NB4 (cell line): ENCODE measurements around the gene LOC101059915.
"Not testable (repeated sequence)": the region's sequence is repeated elsewhere in the genome, so short reads cannot be mapped to it uniquely, and the experiment has no call there.

Source experiments
- DNase-seq: peaks from one replicate; pipeline ENCODE4 v3.0.0; 2010; ENCODE audit warnings: low read depth
- H3K4me3 ChIP-seq: one replicate; pipeline ENCODE4 v1.5.1; 2011; ENCODE audit warnings: mild to moderate bottlenecking, low read depth, low read length, moderate library complexity
- MYC ChIP-seq: IDR thresholded peaks from 2 replicates; pipeline ENCODE4 v1.6.1; 2011; ENCODE audit warnings: low read depth, low read length
- POLR2A ChIP-seq: IDR thresholded peaks from 2 replicates; pipeline ENCODE4 v1.6.1; 2011; ENCODE audit warnings: mild to moderate bottlenecking; ENCODE audit not compliant: insufficient read length; ENCODE audit errors: extremely low read depth
- TF ChIP-seq, protein P1 (sequence below): IDR thresholded peaks from 2 replicates; pipeline ENCODE4 v1.6.1; 2011; ENCODE audit warnings: low read depth, low read length
- TF ChIP-seq, protein P2 (sequence below): IDR thresholded peaks from one replicate; pipeline ENCODE4 v1.5.1; 2012; ENCODE audit warnings: low read depth, low read length

LOC101059915 gene

DNA sequence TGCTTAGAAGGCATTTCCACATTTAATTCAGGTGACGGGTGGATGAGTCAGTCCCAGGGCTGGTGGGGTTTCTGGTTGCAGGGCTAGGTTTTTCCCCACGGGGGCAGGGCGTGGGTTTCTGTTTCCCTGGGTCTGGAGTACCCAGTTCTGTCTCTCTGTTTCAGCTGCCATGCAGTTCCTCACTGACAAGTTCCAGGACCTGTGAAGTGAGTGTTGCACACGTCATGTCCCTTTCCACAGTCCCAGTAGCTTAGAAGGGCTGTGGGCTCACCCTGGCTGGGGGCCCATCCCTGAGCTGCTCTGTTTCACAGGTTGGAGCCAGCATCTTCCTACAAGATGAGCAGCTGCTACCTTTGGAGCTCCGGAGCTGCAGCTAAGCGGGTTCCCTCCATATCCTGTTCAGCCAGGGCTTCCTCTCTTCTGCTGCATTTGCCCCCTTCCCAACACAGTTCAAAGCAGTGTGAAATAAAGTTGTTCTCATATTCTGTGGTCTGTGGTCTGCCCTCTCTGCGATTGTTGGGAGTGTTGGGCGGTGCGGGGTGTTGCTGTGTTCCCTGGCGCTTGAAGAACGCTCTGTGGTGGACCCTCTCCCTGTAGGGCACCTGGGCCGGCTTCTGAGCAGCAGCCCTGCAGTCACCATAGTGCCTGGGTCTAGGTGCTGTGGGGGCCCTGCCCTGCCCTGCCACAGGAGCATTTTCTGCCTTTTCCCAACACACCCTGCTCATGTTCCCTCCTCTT, 3.9 kb downstream of the LOC101059915 start:
- no peak for DNase-seq
- no peak overlapping the region for H3K4me3 ChIP-seq
- TF ChIP-seq POLR2A (no peak), MYC (no peak)
- TF ChIP-seq, protein P1, sequence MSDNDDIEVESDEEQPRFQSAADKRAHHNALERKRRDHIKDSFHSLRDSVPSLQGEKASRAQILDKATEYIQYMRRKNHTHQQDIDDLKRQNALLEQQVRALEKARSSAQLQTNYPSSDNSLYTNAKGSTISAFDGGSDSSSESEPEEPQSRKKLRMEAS, result no peak
- TF ChIP-seq, protein P2, sequence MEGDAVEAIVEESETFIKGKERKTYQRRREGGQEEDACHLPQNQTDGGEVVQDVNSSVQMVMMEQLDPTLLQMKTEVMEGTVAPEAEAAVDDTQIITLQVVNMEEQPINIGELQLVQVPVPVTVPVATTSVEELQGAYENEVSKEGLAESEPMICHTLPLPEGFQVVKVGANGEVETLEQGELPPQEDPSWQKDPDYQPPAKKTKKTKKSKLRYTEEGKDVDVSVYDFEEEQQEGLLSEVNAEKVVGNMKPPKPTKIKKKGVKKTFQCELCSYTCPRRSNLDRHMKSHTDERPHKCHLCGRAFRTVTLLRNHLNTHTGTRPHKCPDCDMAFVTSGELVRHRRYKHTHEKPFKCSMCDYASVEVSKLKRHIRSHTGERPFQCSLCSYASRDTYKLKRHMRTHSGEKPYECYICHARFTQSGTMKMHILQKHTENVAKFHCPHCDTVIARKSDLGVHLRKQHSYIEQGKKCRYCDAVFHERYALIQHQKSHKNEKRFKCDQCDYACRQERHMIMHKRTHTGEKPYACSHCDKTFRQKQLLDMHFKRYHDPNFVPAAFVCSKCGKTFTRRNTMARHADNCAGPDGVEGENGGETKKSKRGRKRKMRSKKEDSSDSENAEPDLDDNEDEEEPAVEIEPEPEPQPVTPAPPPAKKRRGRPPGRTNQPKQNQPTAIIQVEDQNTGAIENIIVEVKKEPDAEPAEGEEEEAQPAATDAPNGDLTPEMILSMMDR, result no peak

DNA sequence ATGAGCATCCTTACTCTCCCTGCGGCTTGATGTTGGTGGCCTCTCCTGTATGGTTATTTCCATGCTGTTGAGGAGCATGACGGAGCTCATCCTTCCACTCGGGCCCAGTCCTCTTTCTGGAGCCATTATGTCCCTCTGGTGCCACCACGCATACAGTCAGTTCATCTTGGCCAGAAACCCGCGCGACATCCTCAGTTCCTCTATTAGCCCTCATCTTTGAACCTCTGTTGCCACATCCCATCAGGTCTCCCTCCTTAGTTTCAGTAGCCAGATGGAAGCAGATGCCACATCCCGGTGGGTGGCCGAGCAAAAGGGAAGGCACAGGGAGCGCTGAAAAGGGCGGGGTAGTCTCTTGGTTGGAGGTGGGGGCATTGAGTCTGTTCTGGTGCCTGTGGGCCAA, 4.6 kb downstream of the LOC101059915 start:
- H3K4me3 ChIP-seq, result no peak overlapping the region
- TF ChIP-seq MYC, result no peak
- TF ChIP-seq, protein P2, result no peak
- TF ChIP-seq, protein P1, result no peak
- no peak for TF ChIP-seq POLR2A
- no peak for DNase-seq

DNA sequence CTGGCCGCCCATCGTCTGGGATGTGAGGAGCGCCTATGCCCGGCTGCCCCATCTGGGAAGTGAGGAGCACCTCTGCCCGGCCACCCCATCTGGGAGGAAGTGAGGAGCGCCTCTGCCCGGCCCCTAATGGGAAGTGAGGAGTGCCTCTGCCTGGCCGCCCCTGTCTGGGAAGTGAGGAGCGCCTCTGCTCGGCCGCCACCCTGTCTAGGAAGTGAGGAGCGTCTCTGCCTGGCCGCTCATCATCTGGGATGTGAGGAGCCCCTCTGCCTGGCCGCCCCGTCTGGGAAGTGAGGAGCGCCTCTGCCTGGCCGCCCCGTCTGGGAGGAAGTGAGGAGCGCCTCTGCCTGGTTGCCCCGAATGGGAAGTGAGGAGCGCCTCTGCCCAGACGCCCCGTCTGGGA, 8.3 kb downstream of the LOC101059915 start:
- not testable (repeated sequence) for H3K4me3 ChIP-seq, DNase-seq

DNA sequence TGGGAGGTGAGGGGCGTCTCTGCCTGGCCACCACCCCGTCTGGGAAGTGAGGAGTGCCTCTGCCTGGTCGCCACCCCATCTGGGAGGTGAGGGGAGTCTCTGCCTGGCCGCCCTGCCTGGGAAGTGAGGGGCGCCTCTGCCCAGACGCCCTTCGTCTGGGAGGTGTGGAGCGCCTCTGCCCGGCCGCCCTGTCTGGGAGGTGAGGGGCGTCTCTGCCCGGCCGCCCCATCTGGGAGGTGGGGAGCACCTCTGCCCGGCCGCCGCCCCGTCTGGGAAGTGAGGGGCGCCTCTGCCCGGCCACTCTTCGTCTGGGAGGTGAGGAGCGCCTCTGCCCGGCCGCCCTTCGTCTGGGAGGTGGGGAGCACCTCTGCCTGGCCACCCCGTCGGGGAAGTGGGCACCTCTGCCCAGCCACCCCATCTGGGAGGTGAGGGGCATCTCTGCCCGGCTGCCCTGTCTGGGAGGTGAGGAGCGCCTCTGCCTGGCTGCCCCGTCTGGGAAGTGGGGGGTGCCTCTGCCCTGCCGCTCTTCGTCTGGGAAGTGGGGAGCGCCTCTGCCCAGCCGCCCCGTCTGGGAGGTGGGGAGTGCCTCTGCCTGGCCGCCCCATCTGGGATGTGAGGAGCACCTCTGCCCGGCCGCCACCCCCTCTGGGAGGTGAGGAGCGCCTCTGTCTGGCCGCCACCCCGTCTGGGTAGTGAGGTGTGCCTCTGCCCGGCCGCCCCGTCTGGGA, 8.9 kb downstream of the LOC101059915 start:
- not testable (repeated sequence) for H3K4me3 ChIP-seq, DNase-seq

DNA sequence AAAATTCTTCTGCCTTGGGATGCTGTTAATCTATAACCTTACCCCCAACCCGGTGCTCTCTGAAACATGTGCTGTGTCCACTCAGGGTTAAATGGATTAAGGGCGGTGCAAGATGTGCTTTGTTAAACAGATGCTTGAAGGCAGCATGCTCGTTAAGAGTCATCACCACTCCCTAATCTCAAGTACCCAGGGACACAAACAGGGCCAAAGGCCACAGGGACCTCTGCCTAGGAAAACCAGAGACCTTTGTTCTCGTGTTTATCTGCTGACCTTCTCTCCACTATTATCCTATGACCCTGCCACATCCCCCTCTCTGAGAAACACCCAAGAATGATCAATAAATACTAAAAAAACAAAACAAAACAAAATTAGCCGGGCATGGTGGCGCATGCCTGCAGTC, 9.8 kb downstream of the LOC101059915 start:
- DNase-seq, H3K4me3 ChIP-seq: not testable (repeated sequence)

DNA sequence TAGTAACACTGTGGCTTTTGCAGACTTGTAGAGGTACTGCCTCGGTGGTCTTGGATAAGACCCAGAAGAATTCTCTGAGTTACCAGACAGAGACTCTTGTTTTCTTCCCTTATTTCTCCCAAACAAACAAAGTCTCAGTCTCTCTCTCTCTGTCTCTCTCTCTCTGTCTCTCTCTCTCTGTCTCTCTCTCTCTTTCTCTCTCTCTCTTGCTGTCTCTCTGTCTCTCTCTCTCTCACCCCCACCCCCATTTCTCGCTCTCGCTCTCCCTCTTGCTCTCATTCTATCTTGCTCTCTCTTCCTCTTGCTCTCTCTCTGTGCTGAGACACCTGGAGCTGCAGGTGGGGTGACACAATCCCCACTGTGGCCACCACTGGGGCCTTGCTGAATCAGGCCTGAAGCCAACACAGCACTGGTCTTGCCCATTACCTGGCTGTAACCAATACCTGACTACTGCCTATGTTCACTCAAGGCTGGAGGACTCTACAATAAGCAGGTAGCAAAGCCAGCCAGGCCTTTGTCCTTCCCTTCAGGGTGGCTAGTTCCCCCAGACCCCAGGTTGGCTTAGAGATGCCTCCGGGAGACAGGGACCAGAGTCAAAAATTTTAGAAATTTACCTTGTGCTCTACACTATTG, 12.3 kb downstream of the LOC101059915 start:
- TF ChIP-seq, protein P1, result no peak
- TF ChIP-seq MYC, result no peak
- TF ChIP-seq POLR2A, result no peak
- TF ChIP-seq, protein P2, result no peak
- DNase-seq, result no peak
- no peak overlapping the region for H3K4me3 ChIP-seq

DNA sequence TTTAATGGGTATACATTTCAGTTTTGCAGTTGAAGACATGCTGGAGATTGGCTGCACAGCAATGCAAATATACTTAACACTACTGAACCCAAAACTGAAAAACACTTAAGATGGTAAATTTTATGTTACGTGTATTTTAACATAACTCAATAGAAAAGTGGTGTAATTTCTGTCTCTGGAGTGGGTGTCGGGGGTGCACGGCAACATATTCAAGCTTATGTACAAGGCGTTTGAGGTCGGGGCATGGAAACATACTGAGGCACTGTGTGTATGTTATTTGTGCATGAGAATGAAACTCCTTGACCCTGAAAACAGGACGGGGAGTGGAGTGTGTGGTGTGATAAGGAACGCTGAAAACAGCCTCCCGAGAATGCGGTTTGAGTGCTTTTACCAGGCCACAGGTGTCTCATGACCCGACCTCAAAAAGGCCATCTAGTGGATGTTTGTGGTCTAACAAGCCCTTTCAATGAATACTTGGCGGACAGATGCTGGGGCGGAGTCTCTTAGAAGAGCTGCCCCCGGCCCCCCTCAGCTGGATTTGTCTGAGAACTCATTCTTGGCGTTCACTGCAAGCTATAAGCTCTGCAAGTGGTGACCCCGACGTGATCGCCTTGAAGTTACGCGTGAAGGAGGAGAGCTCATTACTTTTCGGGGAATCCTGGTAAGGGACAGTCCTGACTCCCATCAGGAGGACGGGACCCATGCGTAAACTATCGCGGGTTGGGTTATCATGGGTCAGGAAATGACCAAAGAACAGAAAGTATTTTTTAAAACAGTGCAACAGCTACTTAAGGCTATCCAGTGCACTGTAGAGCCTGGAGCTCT, 29.5 kb downstream of the LOC101059915 start:
- not testable (repeated sequence) for H3K4me3 ChIP-seq, DNase-seq

DNA sequence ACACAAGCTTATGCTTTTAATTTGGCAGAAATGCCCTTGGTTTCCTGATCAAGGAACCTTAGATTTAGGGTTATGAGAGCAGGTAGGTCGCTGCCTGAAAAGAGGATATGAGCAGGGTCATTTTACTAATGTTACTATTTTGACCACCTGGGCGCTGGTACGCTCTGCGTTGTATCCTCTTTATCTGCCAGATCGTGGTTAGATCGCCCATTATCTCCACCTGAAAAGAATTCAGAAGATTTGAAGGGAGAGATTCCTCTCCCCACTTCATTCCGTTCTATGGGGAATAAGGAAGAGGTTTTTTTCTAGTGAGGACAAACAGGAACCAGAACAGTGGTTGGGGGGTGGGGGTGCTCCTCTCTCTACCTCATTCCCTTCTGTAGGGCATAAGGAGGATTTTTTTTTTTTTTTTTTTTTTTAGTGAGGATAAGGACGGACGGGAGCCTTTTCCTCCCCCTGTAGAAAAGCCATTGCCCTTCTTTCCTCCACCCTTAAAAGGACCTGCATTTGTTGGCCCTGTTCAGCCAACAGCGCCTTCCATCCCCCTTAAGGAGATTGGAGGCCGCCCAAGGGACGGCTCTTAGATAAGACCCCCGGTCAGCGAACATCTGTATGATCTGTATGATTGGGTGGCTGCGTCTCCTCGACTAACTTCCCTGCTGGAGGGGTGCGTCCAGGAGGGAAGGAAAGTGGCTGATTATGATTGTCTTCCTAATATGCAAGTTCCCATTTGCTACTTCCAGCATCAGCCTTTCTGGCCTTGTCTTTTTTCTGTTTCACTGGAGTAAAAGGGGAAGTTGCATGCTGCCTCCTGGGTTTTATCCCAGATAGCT, 30.3 kb downstream of the LOC101059915 start:
- DNase-seq, H3K4me3 ChIP-seq: not testable (repeated sequence)

DNA sequence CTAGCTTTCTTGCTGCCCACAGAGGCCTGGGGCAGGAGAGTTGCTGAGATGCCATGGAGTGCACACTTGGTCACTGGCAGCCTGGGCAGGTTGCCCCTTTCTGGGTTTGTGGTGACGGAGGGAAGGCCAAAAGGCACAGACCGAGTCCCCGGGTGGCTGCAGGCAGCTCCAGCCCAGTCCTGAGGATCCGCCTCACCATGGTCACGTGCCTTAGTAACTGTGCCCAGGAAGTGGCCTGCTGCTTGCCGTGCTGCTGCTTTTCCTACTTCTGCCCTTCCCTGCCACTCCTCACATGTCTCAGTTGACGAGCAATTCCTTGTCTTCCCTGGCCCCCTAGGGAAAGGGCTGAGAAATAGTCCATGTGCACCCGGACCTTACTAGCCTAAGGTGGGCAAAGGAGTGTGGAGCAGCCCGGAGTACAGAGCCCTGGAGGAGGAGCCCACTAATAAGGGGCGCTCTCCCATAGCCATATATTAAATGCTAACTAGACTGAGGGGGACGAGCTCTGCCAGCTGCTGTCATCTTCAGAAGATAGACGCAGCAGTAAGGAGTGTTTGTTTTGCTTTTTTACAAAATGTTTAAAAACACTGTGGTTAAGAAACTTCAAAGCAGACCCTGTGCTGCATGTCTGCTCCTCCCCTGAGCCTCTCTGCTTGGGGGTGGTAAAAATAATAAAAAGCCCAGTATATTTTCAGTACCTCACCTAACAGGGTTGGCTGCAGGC, 31.1 kb downstream of the LOC101059915 start:
- H3K4me3 ChIP-seq, DNase-seq: not testable (repeated sequence)

DNA sequence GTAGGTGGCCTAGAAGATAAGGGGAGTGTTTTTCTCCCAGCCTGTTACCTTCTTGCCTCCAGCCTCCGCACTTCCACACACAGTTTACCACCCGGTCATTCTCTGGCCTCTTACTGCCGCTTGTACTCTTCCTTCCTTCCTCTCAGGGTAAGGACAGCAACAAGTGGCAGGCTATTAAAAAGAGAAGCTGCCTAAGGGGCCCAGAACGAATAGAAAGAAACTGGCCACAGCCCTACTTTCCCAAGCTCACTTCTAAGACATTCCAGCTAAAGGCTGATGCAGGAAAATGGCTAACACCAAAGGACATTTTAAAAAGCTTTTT, 31.6 kb downstream of the LOC101059915 start:
- DNase-seq, H3K4me3 ChIP-seq: not testable (repeated sequence)

DNA sequence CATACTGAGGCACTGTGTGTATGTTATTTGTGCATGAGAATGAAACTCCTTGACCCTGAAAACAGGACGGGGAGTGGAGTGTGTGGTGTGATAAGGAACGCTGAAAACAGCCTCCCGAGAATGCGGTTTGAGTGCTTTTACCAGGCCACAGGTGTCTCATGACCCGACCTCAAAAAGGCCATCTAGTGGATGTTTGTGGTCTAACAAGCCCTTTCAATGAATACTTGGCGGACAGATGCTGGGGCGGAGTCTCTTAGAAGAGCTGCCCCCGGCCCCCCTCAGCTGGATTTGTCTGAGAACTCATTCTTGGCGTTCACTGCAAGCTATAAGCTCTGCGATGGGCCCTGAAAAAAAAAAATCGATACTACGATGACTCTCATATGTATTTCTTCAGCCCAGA, 35.5 kb downstream of the LOC101059915 start:
- not testable (repeated sequence) for DNase-seq, H3K4me3 ChIP-seq
